ENCODE data around the gene UQCRFS1. TPM values are rescaled to one million over a fixed set of nuclear protein-coding genes. Genes with fewer than 3 reads are reported as not detected.
A peak's percentile ranks its signal among the peaks of the same experiment; 100 is the strongest.
"Not testable (repeated sequence)": the region's sequence is repeated elsewhere in the genome, so short reads cannot be mapped to it uniquely, and the experiment has no call there.

Gene UQCRFS1
- total RNA-seq: 10 to 100 TPM; 45.8 to 57.6 (median 52.3) TPM

GRCh38 chr19:29212648-29213573, at the start of gene UQCRFS1:
Gene UQCRFS1, minus strand, starts transcription at chr19:29213151. Its CDS starts 33 bp downstream, at chr19:29213118.
- peak within 1 kb of the TSS; percentile 91 for H3K4me3 Mint-ChIP-seq
- H3K9me3 Mint-ChIP-seq: peaks cover 4% of the 10 kb centered on the region
- peaks cover 39% of the 10 kb centered on the region for H3K4me1 Mint-ChIP-seq (ENCODE audit: low read depth)

GRCh38 chr19:29262085-29262484, 49.1 kb upstream of the UQCRFS1 start:
- no peak for ATAC-seq
- H3K27me3 Mint-ChIP-seq (ENCODE audit: low read depth): peaks cover 13% of the 10 kb centered on the region

More at GRCh38 chr19:29212648-29213573, at the start of gene UQCRFS1:
- Mint-ChIP-seq H3K36me3 (ENCODE audit: insufficient read depth) (peaks cover 25% of the 10 kb centered on the region), H3K27me3 (ENCODE audit: low read depth) (peaks cover 6% of the 10 kb centered on the region)
- peak; percentile 94 for DNase-seq
- ATAC-seq: peak; percentile 97

GRCh38 chr19:29260477-29261317, 47.7 kb upstream of the UQCRFS1 start:
- H3K4me1 Mint-ChIP-seq (ENCODE audit: low read depth): no peaks in the 10 kb centered on the region
- H3K9me3 Mint-ChIP-seq: no peaks in the 10 kb centered on the region
- H3K4me3 Mint-ChIP-seq: no peak overlapping the region
- ATAC-seq (no peak), DNase-seq (no peak)
- peaks cover 15% of the 10 kb centered on the region for H3K27me3 Mint-ChIP-seq (ENCODE audit: low read depth)
- H3K36me3 Mint-ChIP-seq (ENCODE audit: insufficient read depth): no peaks in the 10 kb centered on the region

More at GRCh38 chr19:29262085-29262484, 49.1 kb upstream of the UQCRFS1 start:
- DNase-seq: no peak
- Mint-ChIP-seq H3K4me1 (ENCODE audit: low read depth) (no peaks in the 10 kb centered on the region), H3K36me3 (ENCODE audit: insufficient read depth) (no peaks in the 10 kb centered on the region), H3K9me3 (no peaks in the 10 kb centered on the region), H3K4me3 (no peak overlapping the region)

- Mint-ChIP-seq H3K4me3 (no peak overlapping the region), H3K4me1 (ENCODE audit: low read depth) (no peaks in the 10 kb centered on the region), H3K36me3 (ENCODE audit: insufficient read depth) (no peaks in the 10 kb centered on the region), H3K9me3 (no peaks in the 10 kb centered on the region), H3K27me3 (ENCODE audit: low read depth) (peaks cover 16% of the 10 kb centered on the region)
- ATAC-seq (no peak), DNase-seq (no peak)
Observed at GRCh38 chr19:29259867-29260281, 46.9 kb upstream of the UQCRFS1 start.

GRCh38 chr19:29259153-29259552, 46.2 kb upstream of the UQCRFS1 start:
- H3K9me3 Mint-ChIP-seq: no peaks in the 10 kb centered on the region
- ATAC-seq (no peak), DNase-seq (no peak)
- H3K27me3 Mint-ChIP-seq (ENCODE audit: low read depth): peaks cover 20% of the 10 kb centered on the region
- H3K36me3 Mint-ChIP-seq (ENCODE audit: insufficient read depth): no peaks in the 10 kb centered on the region
- no peaks in the 10 kb centered on the region for H3K4me1 Mint-ChIP-seq (ENCODE audit: low read depth)
- H3K4me3 Mint-ChIP-seq: no peak overlapping the region

- no peaks in the 10 kb centered on the region for H3K36me3 Mint-ChIP-seq (ENCODE audit: insufficient read depth)
- H3K4me1 Mint-ChIP-seq (ENCODE audit: low read depth): no peaks in the 10 kb centered on the region
- H3K4me3 Mint-ChIP-seq: no peak overlapping the region
- no peaks in the 10 kb centered on the region for H3K9me3 Mint-ChIP-seq
- DNase-seq (no peak), ATAC-seq (no peak)
- peaks cover 17% of the 10 kb centered on the region for H3K27me3 Mint-ChIP-seq (ENCODE audit: low read depth)
Observed at GRCh38 chr19:29256516-29256915, 43.6 kb upstream of the UQCRFS1 start.

- ATAC-seq: no peak
- no peaks in the 10 kb centered on the region for H3K36me3 Mint-ChIP-seq (ENCODE audit: insufficient read depth)
- peaks cover 19% of the 10 kb centered on the region for H3K27me3 Mint-ChIP-seq (ENCODE audit: low read depth)
- DNase-seq: no peak
- H3K4me1 Mint-ChIP-seq (ENCODE audit: low read depth): no peaks in the 10 kb centered on the region
- no peaks in the 10 kb centered on the region for H3K9me3 Mint-ChIP-seq
- H3K4me3 Mint-ChIP-seq: no peak overlapping the region
Observed at GRCh38 chr19:29255912-29256311, 43.0 kb upstream of the UQCRFS1 start.

- no peak for ATAC-seq
- DNase-seq: no peak
- no peaks in the 10 kb centered on the region for H3K9me3 Mint-ChIP-seq
- no peaks in the 10 kb centered on the region for H3K4me1 Mint-ChIP-seq (ENCODE audit: low read depth)
- H3K36me3 Mint-ChIP-seq (ENCODE audit: insufficient read depth): no peaks in the 10 kb centered on the region
- H3K27me3 Mint-ChIP-seq (ENCODE audit: low read depth): peaks cover 19% of the 10 kb centered on the region
- H3K4me3 Mint-ChIP-seq: no peak overlapping the region
Observed at GRCh38 chr19:29255006-29255405, 42.1 kb upstream of the UQCRFS1 start.

- not testable (repeated sequence) for H3K4me3 Mint-ChIP-seq, ATAC-seq
Observed at GRCh38 chr19:29249798-29250197, 36.8 kb upstream of the UQCRFS1 start.

GRCh38 chr19:29248332-29248844, 35.4 kb upstream of the UQCRFS1 start:
- Mint-ChIP-seq H3K4me1 (ENCODE audit: low read depth) (no peaks in the 10 kb centered on the region), H3K36me3 (ENCODE audit: insufficient read depth) (no peaks in the 10 kb centered on the region), H3K4me3 (no peak overlapping the region), H3K27me3 (ENCODE audit: low read depth) (peaks cover 19% of the 10 kb centered on the region), H3K9me3 (no peaks in the 10 kb centered on the region)
- DNase-seq (no peak), ATAC-seq (no peak)

More at GRCh38 chr19:29249798-29250197, 36.8 kb upstream of the UQCRFS1 start:
- not testable (repeated sequence) for H3K36me3 Mint-ChIP-seq (ENCODE audit: insufficient read depth); H3K4me1 Mint-ChIP-seq (ENCODE audit: low read depth); H3K9me3 Mint-ChIP-seq; DNase-seq
- peaks cover 21% of the 10 kb centered on the region for H3K27me3 Mint-ChIP-seq (ENCODE audit: low read depth)

- no peaks in the 10 kb centered on the region for H3K9me3 Mint-ChIP-seq
- peaks cover 23% of the 10 kb centered on the region for H3K27me3 Mint-ChIP-seq (ENCODE audit: low read depth)
- DNase-seq (no peak), ATAC-seq (no peak)
- H3K4me3 Mint-ChIP-seq: no peak overlapping the region
- H3K36me3 Mint-ChIP-seq (ENCODE audit: insufficient read depth): no peaks in the 10 kb centered on the region
- H3K4me1 Mint-ChIP-seq (ENCODE audit: low read depth): no peaks in the 10 kb centered on the region
Observed at GRCh38 chr19:29247872-29248271, 34.9 kb upstream of the UQCRFS1 start.

- peaks cover 23% of the 10 kb centered on the region for H3K27me3 Mint-ChIP-seq (ENCODE audit: low read depth)
- no peaks in the 10 kb centered on the region for H3K36me3 Mint-ChIP-seq (ENCODE audit: insufficient read depth)
- DNase-seq (no peak), ATAC-seq (no peak)
- no peaks in the 10 kb centered on the region for H3K4me1 Mint-ChIP-seq (ENCODE audit: low read depth)
- no peaks in the 10 kb centered on the region for H3K9me3 Mint-ChIP-seq
- H3K4me3 Mint-ChIP-seq: no peak overlapping the region
Observed at GRCh38 chr19:29247471-29247870, 34.5 kb upstream of the UQCRFS1 start.

GRCh38 chr19:29247051-29247450, 34.1 kb upstream of the UQCRFS1 start:
- Mint-ChIP-seq H3K27me3 (ENCODE audit: low read depth) (peaks cover 23% of the 10 kb centered on the region), H3K9me3 (no peaks in the 10 kb centered on the region), H3K4me1 (ENCODE audit: low read depth) (no peaks in the 10 kb centered on the region), H3K4me3 (no peak overlapping the region), H3K36me3 (ENCODE audit: insufficient read depth) (no peaks in the 10 kb centered on the region)
- DNase-seq (no peak), ATAC-seq (no peak)

- Mint-ChIP-seq H3K4me1 (ENCODE audit: low read depth) (no peaks in the 10 kb centered on the region), H3K9me3 (no peaks in the 10 kb centered on the region), H3K36me3 (ENCODE audit: insufficient read depth) (no peaks in the 10 kb centered on the region), H3K4me3 (no peak overlapping the region), H3K27me3 (ENCODE audit: low read depth) (peaks cover 21% of the 10 kb centered on the region)
- DNase-seq: no peak
- ATAC-seq: no peak
Observed at GRCh38 chr19:29245215-29245614, 32.3 kb upstream of the UQCRFS1 start.

All from activated T-cell treated with anti-CD3 and anti-CD28 coated beads, Interleukin-2, amount 50 U/mL, for 4 hours (primary cell).